K562 (cell line): ENCODE measurements around the gene UBXN2A.

Experiments used
- CTCF ChIP-seq, 3 experiments: IDR thresholded peaks in 2 of 3; conservative IDR thresholded peaks in 1 of 3; 2 replicates each; pipeline ENCODE4 v1.5.1; 2011 to 2012; ENCODE audit warnings: low read length in 3 of 3, mild to moderate bottlenecking in 3 of 3, control low read depth in 2 of 3, improper control_type of control experiment in 1 of 3, inconsistent platforms in 1 of 3, low read depth in 1 of 3, mixed read lengths in 1 of 3, moderate library complexity in 1 of 3; ENCODE audit not compliant: insufficient read depth in 2 of 3
- HMBOX1 ChIP-seq: sonication (generic); IDR thresholded peaks from 2 replicates; pipeline ENCODE4 v1.6.1; 2016
- JUND ChIP-seq, 2 experiments: IDR thresholded peaks; 2 replicates in 1 of 2; 3 replicates in 1 of 2; pipeline ENCODE4 v1.6.1; 2011; ENCODE audit warnings: borderline replicate concordance in 2 of 2, low read depth in 2 of 2, low read length in 2 of 2, improper control_type of control experiment in 1 of 2, missing biosample characterization in 1 of 2, missing genetic modification characterization in 1 of 2, missing genetic modification reagents in 1 of 2
- MAFK ChIP-seq: IDR thresholded peaks from 2 replicates; pipeline ENCODE4 v1.6.1; 2011; ENCODE audit warnings: low read length, improper control_type of control experiment
- MEF2A ChIP-seq: IDR thresholded peaks from 2 replicates; pipeline ENCODE4 v1.6.1; 2011; ENCODE audit warnings: low read depth, mild to moderate bottlenecking, low read length, moderate library complexity; ENCODE audit not compliant: control insufficient read depth
- PHB2 ChIP-seq: fragments of 450-650 bp; IDR thresholded peaks from 2 replicates; pipeline ENCODE4 v1.6.1; 2017; ENCODE audit warnings: low read depth
- POLR2A ChIP-seq: fragments of 450-650 bp; conservative IDR thresholded peaks from 2 replicates; pipeline ENCODE4 v1.6.1; 2016
- SMAD4 ChIP-seq: fragments of 250-450 bp; sonication (Bioruptor Pico); conservative IDR thresholded peaks from 2 replicates; pipeline ENCODE4 v1.8.0; 2021; ENCODE audit warnings: inconsistent platforms, mild to moderate bottlenecking, moderate library complexity

- TF ChIP-seq MAFK (no peak), MEF2A (no peak), HMBOX1 (no peak), PHB2 (no peak), JUND (IDR thresholded peaks at IDR 0.05; ENCODE audit: borderline replicate concordance, low read depth, low read length) (no peak), JUND (tag; IDR thresholded peaks at IDR 0.05; ENCODE audit: borderline replicate concordance, low read depth, low read length) (no peak), SMAD4 (CRISPR knock-in tag) (no peak), CTCF (IDR thresholded peaks at IDR 0.05 in 2 of 3, conservative IDR thresholded peaks at IDR 0.05 in 1 of 3; ENCODE audit: insufficient read depth in 2 of 3, low read depth in 1 of 3, low read length in 3 of 3) (peak; percentile 34 to 73 (median 40); a peak in 4 of 6 replicates), POLR2A (no peak)
Observed at GRCh38 chr2:23988371-23988770, 48.1 kb downstream of the UBXN2A start.
